Measurements from ENCODE around the gene SGSM2.

SGSM2 gene

GRCh38 chr17:2427215-2427614 is 89.9 kb downstream of the SGSM2 start:
- no peak for DNase-seq

- DNase-seq: no peak
Observed at GRCh38 chr17:2427910-2428309, 90.6 kb downstream of the SGSM2 start.
